ENCODE measurements around the gene EML6.

EML6 gene

GRCh38 chr2:54680397-54681041, 42.9 kb upstream of the EML6 start:
- no peak for TF ChIP-seq CTCF (IDR thresholded peaks at IDR 0.05; ENCODE audit: low read depth, low read length)
- H3K4me3 ChIP-seq (ENCODE audit: low read depth, low read length), result no peak overlapping the region

- no peak for TF ChIP-seq CTCF (IDR thresholded peaks at IDR 0.05; ENCODE audit: low read depth, low read length)
- no peak overlapping the region for H3K4me3 ChIP-seq (ENCODE audit: low read depth, low read length)
These were observed 42.0 kb upstream of the EML6 start for GRCh38 chr2:54681416-54681815.

- no peak overlapping the region for H3K4me3 ChIP-seq (ENCODE audit: low read depth, low read length)
- no peak for TF ChIP-seq CTCF (IDR thresholded peaks at IDR 0.05; ENCODE audit: low read depth, low read length)
These were observed 39.9 kb upstream of the EML6 start for GRCh38 chr2:54683596-54683995.

GRCh38 chr2:54685263-54685775, 38.1 kb upstream of the EML6 start:
- no peak overlapping the region for H3K4me3 ChIP-seq (ENCODE audit: low read depth, low read length)
- no peak for TF ChIP-seq CTCF (IDR thresholded peaks at IDR 0.05; ENCODE audit: low read depth, low read length)

GRCh38 chr2:54687595-54688152, 35.8 kb upstream of the EML6 start:
- no peak overlapping the region for H3K4me3 ChIP-seq (ENCODE audit: low read depth, low read length)
- TF ChIP-seq CTCF (IDR thresholded peaks at IDR 0.05; ENCODE audit: low read depth, low read length), result no peak

- no peak overlapping the region for H3K4me3 ChIP-seq (ENCODE audit: low read depth, low read length)
These were observed 31.9 kb upstream of the EML6 start for GRCh38 chr2:54691445-54692135.

More at GRCh38 chr2:54691445-54692135, 31.9 kb upstream of the EML6 start:
- no peak for TF ChIP-seq CTCF (IDR thresholded peaks at IDR 0.05; ENCODE audit: low read depth, low read length)
